Measurements from ENCODE around the gene UBALD1. TPM values are rescaled to one million over a fixed set of nuclear protein-coding genes. Genes with fewer than 3 reads are reported as not detected.

Gene UBALD1
- total and polyA plus RNA-seq, 9 of the 15 experiments (the other 6 are each of a cell fraction or from before 2014, with no cell fraction given): 1.3 to 38.0 (median 6.2) TPM; not detected in 2

GRCh38 chr16:4614571-4615383 is at the start of gene UBALD1 (continued):
- TF ChIP-seq NKRF (IDR thresholded peaks at IDR 0.05; ENCODE audit: borderline replicate concordance) (peak; percentile 32; the same call in 1 of the 2 replicates), XRCC5 (IDR thresholded peaks at IDR 0.05; ENCODE audit: low read depth, low read length) (0 out of 2 replicates have a peak, but pooled peaks have one; percentile 41), SIX5 (IDR thresholded peaks at IDR 0.05; ENCODE audit: borderline replicate concordance in 1 of 2, insufficient read depth in 1 of 2, low read depth in 1 of 2, low read length in 2 of 2) (peak; percentile 71 to 80), GABPA (tag; conservative IDR thresholded peaks at IDR 0.05; ENCODE audit: low read depth) (peak; percentile 77), THRAP3 (IDR thresholded peaks at IDR 0.05; ENCODE audit: borderline replicate concordance) (no peak), SRF (CRISPR knock-in tag; IDR thresholded peaks at IDR 0.05) (peak in 1 of 2 experiments; percentile 88; a peak in 1 of 4 replicates), HNRNPLL (IDR thresholded peaks at IDR 0.05; ENCODE audit: low read depth, low read length, poor library complexity, severe bottlenecking) (peak; percentile 41), ZNF263 (CRISPR knock-in tag; IDR thresholded peaks at IDR 0.05; ENCODE audit: borderline replicate concordance) (peak; percentile 55), TBP (optimal IDR thresholded peaks at IDR 0.05; ENCODE audit: low read depth, low read length) (peak; percentile 82), ZBTB11 (CRISPR knock-in tag; IDR thresholded peaks at IDR 0.05) (peak in 2 of 3 experiments; percentile 82 to 95; a peak in 5 of 6 replicates), ZFP1 (CRISPR knock-in tag; IDR thresholded peaks at IDR 0.05) (no peak), SMAD2 (IDR thresholded peaks at IDR 0.05; ENCODE audit: low read depth, low read length) (no peak), CXXC5 (CRISPR knock-in tag; IDR thresholded peaks at IDR 0.05) (peak; percentile 97), SREBF1 (IDR thresholded peaks at IDR 0.05; ENCODE audit: borderline replicate concordance, low read depth, low read length) (no peak), MIER1 (IDR thresholded peaks at IDR 0.05; ENCODE audit: low read depth) (no peak)
- TF ChIP-seq, protein P1, sequence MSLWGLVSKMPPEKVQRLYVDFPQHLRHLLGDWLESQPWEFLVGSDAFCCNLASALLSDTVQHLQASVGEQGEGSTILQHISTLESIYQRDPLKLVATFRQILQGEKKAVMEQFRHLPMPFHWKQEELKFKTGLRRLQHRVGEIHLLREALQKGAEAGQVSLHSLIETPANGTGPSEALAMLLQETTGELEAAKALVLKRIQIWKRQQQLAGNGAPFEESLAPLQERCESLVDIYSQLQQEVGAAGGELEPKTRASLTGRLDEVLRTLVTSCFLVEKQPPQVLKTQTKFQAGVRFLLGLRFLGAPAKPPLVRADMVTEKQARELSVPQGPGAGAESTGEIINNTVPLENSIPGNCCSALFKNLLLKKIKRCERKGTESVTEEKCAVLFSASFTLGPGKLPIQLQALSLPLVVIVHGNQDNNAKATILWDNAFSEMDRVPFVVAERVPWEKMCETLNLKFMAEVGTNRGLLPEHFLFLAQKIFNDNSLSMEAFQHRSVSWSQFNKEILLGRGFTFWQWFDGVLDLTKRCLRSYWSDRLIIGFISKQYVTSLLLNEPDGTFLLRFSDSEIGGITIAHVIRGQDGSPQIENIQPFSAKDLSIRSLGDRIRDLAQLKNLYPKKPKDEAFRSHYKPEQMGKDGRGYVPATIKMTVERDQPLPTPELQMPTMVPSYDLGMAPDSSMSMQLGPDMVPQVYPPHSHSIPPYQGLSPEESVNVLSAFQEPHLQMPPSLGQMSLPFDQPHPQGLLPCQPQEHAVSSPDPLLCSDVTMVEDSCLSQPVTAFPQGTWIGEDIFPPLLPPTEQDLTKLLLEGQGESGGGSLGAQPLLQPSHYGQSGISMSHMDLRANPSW (CRISPR knock-in tag; IDR thresholded peaks at IDR 0.05): 0 out of 2 replicates have a peak, but pooled peaks have one; percentile 65
- TF ChIP-seq, protein P2, sequence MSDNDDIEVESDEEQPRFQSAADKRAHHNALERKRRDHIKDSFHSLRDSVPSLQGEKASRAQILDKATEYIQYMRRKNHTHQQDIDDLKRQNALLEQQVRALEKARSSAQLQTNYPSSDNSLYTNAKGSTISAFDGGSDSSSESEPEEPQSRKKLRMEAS (CRISPR knock-in tag; IDR thresholded peaks at IDR 0.05): peak; percentile 75
